ENCODE data around the gene MIF. TPM values are rescaled to one million over a fixed set of nuclear protein-coding genes. Genes with fewer than 3 reads are reported as not detected.
"Not testable (repeated sequence)": the region's sequence is repeated elsewhere in the genome, so short reads cannot be mapped to it uniquely, and the experiment has no call there.

MIF gene
- total RNA-seq, 1 donor from 2014 or later: 628 TPM

DNA sequence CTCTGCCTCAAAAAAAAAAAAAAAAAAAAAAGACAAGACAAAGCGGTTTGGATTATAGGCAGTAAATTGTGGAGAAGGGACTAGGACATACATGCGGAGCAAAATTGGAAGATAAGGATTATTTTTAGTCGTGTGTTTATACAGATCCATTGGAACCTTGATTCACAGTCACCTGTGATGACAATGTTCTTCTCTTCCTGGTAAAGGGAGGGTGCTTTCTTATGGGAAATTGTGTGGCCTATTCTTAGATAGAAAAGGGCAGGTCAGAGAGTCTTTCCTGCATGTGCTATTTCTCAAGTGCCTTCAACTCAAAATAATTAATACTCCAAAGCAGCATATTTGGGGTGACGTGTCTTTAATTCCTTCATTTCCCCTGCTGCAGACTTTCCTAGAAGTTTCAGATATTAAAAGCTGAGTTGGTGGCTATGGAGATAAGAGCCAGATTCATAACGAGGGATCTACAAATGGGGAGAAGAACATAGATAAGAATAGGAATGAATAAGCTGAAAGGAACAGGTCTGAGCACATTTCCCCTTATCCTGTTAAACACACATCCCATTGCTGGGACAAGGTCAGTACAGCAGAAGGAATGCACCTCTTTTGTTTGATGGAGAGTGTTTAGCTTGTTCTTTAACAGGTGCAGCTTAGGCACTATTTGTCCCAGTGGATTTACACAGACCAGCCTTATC lies 44.3 kb downstream of the MIF start:
- no peak for DNase-seq (ENCODE audit: extremely low read depth, low read depth, low spot score)

DNA sequence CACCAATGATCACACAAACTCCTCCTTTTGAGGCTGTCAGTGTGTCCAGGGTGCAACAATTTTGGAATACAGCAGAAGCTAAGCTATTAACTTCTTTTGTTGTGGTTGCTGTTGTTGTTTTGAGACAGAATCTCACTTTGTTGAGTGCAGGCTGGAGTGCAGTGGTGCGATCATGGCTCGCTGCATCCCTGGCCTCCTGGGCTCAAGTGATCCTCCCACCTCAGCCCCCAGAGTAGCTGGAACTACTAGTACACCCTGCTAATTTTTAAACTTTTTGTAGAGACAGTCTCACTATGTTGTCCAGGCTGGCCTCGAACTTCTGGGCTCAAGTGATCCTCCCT lies 44.8 kb downstream of the MIF start:
- no peak for DNase-seq (ENCODE audit: extremely low read depth, low read depth, low spot score)

DNA sequence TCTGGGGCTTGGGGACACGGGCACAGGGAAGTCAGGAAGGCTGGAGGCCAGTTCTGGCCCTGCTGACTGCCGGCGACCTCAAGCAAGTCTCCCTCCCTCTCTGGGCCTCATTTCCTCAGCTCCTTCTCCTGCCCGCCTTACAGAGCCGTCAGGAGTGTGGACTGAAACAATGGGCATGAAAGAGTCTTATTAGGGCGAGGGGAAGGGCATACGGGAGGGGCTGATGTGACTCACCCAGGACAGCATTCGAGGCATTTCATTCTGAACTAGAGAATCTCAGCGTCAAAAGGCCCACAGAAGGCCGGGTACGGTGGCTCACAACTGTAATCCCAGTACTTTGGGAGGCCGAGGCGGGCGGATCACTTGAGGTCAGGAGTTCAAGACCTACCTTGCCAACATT lies 46.0 kb downstream of the MIF start:
- DNase-seq (ENCODE audit: extremely low read depth, low read depth, low spot score): not testable (repeated sequence)

Other genes starting within 250 kb of the MIF start
- not detected in 2 replicates for gene RGL4, start 203.4 kb upstream of the MIF start, total RNA-seq
- gene ZNF70, start 143.3 kb upstream of the MIF start, total RNA-seq: 3.6 and 6.0 TPM in 2 replicates
- not detected in 2 replicates for gene VPREB3, start 140.0 kb upstream of the MIF start, total RNA-seq
- 0.41 TPM in 1 of 2 replicates, not detected in the other for gene C22orf15, start 131.4 kb upstream of the MIF start, total RNA-seq
- gene CHCHD10, start 126.4 kb upstream of the MIF start, total RNA-seq: 15.2 and 24.3 TPM in 2 replicates
- gene MMP11, start 121.5 kb upstream of the MIF start, total RNA-seq: 17.9 and 21.2 TPM in 2 replicates
- gene SMARCB1, start 107.4 kb upstream of the MIF start, total RNA-seq: 113 and 126 TPM in 2 replicates
- gene DERL3, start 55.4 kb upstream of the MIF start, total RNA-seq: 0.12 TPM in 1 of 2 replicates, not detected in the other
- 10.5 and 17.1 TPM in 2 replicates for gene SLC2A11, start 36.5 kb upstream of the MIF start, total RNA-seq
- gene GSTT2B, start 66.8 kb downstream of the MIF start, total RNA-seq: 3.0 and 20.1 TPM in 2 replicates
- gene DDTL, start 72.5 kb downstream of the MIF start, total RNA-seq: 2.6 TPM in 1 of 2 replicates, not detected in the other
- 94.8 and 116 TPM in 2 replicates for gene DDT, start 80.1 kb downstream of the MIF start, total RNA-seq
- 0.41 TPM in 1 of 2 replicates, not detected in the other for gene GSTT2, start 85.8 kb downstream of the MIF start, total RNA-seq
- not detected in 2 replicates for gene GSTT4, start 111.1 kb downstream of the MIF start, total RNA-seq
- 35.2 and 52.6 TPM in 2 replicates for gene CABIN1, start 116.9 kb downstream of the MIF start, total RNA-seq

Data from glomerular endothelial cell (primary cell).